ENCODE measurements around the gene CST1.

The CST1 gene

GRCh38 chr20:23697947-23698346 is 52.8 kb downstream of the CST1 start:
- DNase-seq, result no peak

All from SHP77 treated with DMSO at 0.1 percent for 48 hours (cell line).